ENCODE results near the gene ZSCAN1. TPM values are rescaled to one million over a fixed set of nuclear protein-coding genes. Genes with fewer than 3 reads are reported as not detected.

Gene ZSCAN1
- polyA plus RNA-seq, 1 of the 3 experiments (the other 2 are of a cell fraction), result not detected

DNA sequence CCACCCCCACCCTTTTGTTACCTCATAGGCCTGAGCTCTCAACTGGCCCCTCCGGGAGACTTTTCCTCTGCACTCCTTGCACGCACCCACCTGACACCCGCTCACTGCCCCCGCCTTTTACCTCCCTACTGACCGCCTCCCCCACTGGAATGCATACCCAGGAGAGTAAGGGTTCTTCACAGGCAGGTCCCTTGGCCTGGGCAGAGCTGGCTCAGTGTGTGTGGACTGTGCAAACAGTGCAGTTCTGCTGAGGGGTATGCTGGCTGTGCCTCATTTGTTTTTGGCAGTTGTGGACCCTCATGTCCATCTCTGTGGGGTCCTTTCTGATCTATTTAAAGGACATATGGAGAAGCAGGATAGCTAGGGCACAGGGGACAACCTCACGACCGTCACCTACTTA lies 59.2 kb downstream of the ZSCAN1 start:
- TF ChIP-seq SMC3 (IDR thresholded peaks at IDR 0.05; ENCODE audit: low read depth, low read length), result no peak
- TF ChIP-seq YY1 (IDR thresholded peaks at IDR 0.05; ENCODE audit: low read depth), result no peak
- no peak for TF ChIP-seq EP300 (IDR thresholded peaks at IDR 0.05; ENCODE audit: borderline replicate concordance in 1 of 2, low read depth in 1 of 2, low read length in 1 of 2)
- TF ChIP-seq, protein P1, sequence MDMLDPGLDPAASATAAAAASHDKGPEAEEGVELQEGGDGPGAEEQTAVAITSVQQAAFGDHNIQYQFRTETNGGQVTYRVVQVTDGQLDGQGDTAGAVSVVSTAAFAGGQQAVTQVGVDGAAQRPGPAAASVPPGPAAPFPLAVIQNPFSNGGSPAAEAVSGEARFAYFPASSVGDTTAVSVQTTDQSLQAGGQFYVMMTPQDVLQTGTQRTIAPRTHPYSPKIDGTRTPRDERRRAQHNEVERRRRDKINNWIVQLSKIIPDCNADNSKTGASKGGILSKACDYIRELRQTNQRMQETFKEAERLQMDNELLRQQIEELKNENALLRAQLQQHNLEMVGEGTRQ (IDR thresholded peaks at IDR 0.05; ENCODE audit: borderline replicate concordance, low read depth, low read length), result no peak
- TF ChIP-seq, protein P2, sequence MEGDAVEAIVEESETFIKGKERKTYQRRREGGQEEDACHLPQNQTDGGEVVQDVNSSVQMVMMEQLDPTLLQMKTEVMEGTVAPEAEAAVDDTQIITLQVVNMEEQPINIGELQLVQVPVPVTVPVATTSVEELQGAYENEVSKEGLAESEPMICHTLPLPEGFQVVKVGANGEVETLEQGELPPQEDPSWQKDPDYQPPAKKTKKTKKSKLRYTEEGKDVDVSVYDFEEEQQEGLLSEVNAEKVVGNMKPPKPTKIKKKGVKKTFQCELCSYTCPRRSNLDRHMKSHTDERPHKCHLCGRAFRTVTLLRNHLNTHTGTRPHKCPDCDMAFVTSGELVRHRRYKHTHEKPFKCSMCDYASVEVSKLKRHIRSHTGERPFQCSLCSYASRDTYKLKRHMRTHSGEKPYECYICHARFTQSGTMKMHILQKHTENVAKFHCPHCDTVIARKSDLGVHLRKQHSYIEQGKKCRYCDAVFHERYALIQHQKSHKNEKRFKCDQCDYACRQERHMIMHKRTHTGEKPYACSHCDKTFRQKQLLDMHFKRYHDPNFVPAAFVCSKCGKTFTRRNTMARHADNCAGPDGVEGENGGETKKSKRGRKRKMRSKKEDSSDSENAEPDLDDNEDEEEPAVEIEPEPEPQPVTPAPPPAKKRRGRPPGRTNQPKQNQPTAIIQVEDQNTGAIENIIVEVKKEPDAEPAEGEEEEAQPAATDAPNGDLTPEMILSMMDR (IDR thresholded peaks at IDR 0.05), result no peak
- ChIA-PET POLR2A (no interaction called here), CTCF (no interaction called here)
- no peak for DNase-seq
- H3F3A ChIP-seq (replicated peaks; ENCODE audit: insufficient read depth), result no peaks in the 10 kb centered on the region
- no peaks in the 10 kb centered on the region for H3K79me2 ChIP-seq (ENCODE audit: insufficient read depth)
- H3K27ac ChIP-seq (ENCODE audit: low read depth in 2 of 2, low read length in 1 of 2), result no peak overlapping the region
- no peaks in the 10 kb centered on the region for H3K27me3 ChIP-seq (ENCODE audit: insufficient read depth)
- H3K9me3 ChIP-seq, result no peaks in the 10 kb centered on the region
- WGBS (ENCODE audit: low lambda C conversion rate), result 65% methylated on average over 7 of the region's 7 CpGs
- H3K9me2 ChIP-seq, result no peaks in the 10 kb centered on the region
- no peaks in the 10 kb centered on the region for H4K20me1 ChIP-seq (ENCODE audit: insufficient read depth)
- H3K36me3 ChIP-seq (replicated peaks in 1 of 2; ENCODE audit: control insufficient read depth in 1 of 2, insufficient read depth in 2 of 2, low read length in 1 of 2), result no peaks in the 10 kb centered on the region
- no peak overlapping the region for H3K4me2 ChIP-seq
- H2AFZ ChIP-seq (ENCODE audit: low read depth), result no peak overlapping the region
- no peak overlapping the region for H3K9ac ChIP-seq
- no peak overlapping the region for H3K4me3 ChIP-seq (ENCODE audit: low read depth in 2 of 2, low read length in 1 of 2)
- peaks cover 0 to 6% of the 10 kb centered on the region in 2 experiments; a peak in 1 of 4 replicates for H3K4me1 ChIP-seq (ENCODE audit: control insufficient read depth in 1 of 2, insufficient read depth in 2 of 2, low read depth in 1 of 2, low read length in 1 of 2)

- Histone ChIP-seq H3K9me2 (no peaks in the 10 kb centered on the region), H3K4me2 (no peak overlapping the region), H3K27ac (ENCODE audit: low read depth in 2 of 2, low read length in 1 of 2) (no peak overlapping the region), H4K20me1 (ENCODE audit: insufficient read depth) (no peaks in the 10 kb centered on the region), H3F3A (replicated peaks; ENCODE audit: insufficient read depth) (no peaks in the 10 kb centered on the region), H3K4me3 (ENCODE audit: low read depth in 2 of 2, low read length in 1 of 2) (no peak overlapping the region; a peak in 1 of 4 replicates), H3K79me2 (ENCODE audit: insufficient read depth) (no peaks in the 10 kb centered on the region), H3K4me1 (ENCODE audit: control insufficient read depth in 1 of 2, insufficient read depth in 2 of 2, low read depth in 1 of 2, low read length in 1 of 2) (peaks cover 0 to 11% of the 10 kb centered on the region in 2 experiments; a peak in 1 of 4 replicates), H3K9me3 (no peaks in the 10 kb centered on the region), H3K9ac (no peak overlapping the region), H3K27me3 (ENCODE audit: insufficient read depth) (no peaks in the 10 kb centered on the region), H3K36me3 (replicated peaks in 1 of 2; ENCODE audit: control insufficient read depth in 1 of 2, insufficient read depth in 2 of 2, low read length in 1 of 2) (no peaks in the 10 kb centered on the region), H2AFZ (ENCODE audit: low read depth) (no peak overlapping the region)
- ChIA-PET CTCF (no interaction called here), POLR2A (no interaction called here)
- no peak for DNase-seq
- WGBS (ENCODE audit: low lambda C conversion rate), result 57% methylated on average over 7 of the region's 10 CpGs
- TF ChIP-seq, protein P2 (IDR thresholded peaks at IDR 0.05), result no peak
- TF ChIP-seq EP300 (IDR thresholded peaks at IDR 0.05; ENCODE audit: borderline replicate concordance in 1 of 2, low read depth in 1 of 2, low read length in 1 of 2) (no peak), MXI1 (IDR thresholded peaks at IDR 0.05; ENCODE audit: low read depth, low read length) (no peak), FOSL2 (IDR thresholded peaks at IDR 0.05; ENCODE audit: borderline replicate concordance, low read depth) (no peak), SIN3A (IDR thresholded peaks at IDR 0.05; ENCODE audit: borderline replicate concordance, low read depth, low read length) (no peak), JUND (IDR thresholded peaks at IDR 0.05) (no peak), POLR2AphosphoS5 (IDR thresholded peaks at IDR 0.05; ENCODE audit: low read depth, low read length) (no peak), RAD21 (IDR thresholded peaks at IDR 0.05; ENCODE audit: low read length) (no peak)
- TF ChIP-seq, protein P1 (IDR thresholded peaks at IDR 0.05; ENCODE audit: borderline replicate concordance, low read depth, low read length), result no peak
These were observed 61.5 kb downstream of the ZSCAN1 start for GRCh38 chr19:58095328-58095727.

Measured in SK-N-SH (cell line).